ENCODE data around the gene ZNF860. TPM values are rescaled to one million over a fixed set of nuclear protein-coding genes. Genes with fewer than 3 reads are reported as not detected.
"Not testable (repeated sequence)": the region's sequence is repeated elsewhere in the genome, so short reads cannot be mapped to it uniquely, and the experiment has no call there.

ZNF860 gene
- total RNA-seq, 3 donors from 2014 or later: 0.63 to 1.0 (median 0.70) TPM

DNA sequence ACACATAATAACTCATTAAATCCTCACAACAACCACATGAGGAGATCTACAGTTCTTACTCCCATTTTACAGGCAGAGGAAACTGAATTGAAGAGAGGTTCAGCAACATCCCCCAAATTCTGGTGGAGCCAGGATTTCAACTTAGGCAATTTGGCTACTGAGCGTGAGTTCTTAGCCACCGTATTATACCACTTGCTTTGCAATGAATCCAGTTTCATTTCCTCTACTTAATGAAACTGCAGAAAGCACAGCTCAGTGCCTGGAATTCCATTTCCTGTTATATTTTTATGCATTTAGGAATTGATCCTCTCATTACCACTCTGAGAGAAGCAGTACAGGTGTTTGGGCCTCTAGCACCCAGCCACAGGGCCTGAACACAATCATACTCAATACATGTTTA, 4.3 kb downstream of the ZNF860 start:
- TF ChIP-seq, protein P1, sequence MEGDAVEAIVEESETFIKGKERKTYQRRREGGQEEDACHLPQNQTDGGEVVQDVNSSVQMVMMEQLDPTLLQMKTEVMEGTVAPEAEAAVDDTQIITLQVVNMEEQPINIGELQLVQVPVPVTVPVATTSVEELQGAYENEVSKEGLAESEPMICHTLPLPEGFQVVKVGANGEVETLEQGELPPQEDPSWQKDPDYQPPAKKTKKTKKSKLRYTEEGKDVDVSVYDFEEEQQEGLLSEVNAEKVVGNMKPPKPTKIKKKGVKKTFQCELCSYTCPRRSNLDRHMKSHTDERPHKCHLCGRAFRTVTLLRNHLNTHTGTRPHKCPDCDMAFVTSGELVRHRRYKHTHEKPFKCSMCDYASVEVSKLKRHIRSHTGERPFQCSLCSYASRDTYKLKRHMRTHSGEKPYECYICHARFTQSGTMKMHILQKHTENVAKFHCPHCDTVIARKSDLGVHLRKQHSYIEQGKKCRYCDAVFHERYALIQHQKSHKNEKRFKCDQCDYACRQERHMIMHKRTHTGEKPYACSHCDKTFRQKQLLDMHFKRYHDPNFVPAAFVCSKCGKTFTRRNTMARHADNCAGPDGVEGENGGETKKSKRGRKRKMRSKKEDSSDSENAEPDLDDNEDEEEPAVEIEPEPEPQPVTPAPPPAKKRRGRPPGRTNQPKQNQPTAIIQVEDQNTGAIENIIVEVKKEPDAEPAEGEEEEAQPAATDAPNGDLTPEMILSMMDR (IDR thresholded peaks at IDR 0.05): no peak
- Histone ChIP-seq H3K36me3 (ENCODE audit: low read depth) (no peaks in the 10 kb centered on the region), H3K4me1 (ENCODE audit: low read depth) (no peaks in the 10 kb centered on the region), H3K4me3 (no peak overlapping the region), H3K9me3 (peaks cover 11% of the 10 kb centered on the region)
- DNase-seq (no peak), ATAC-seq (no peak)
- intact Hi-C loops (cut with DNase I, micrococcal nuclease): no loop called here

DNA sequence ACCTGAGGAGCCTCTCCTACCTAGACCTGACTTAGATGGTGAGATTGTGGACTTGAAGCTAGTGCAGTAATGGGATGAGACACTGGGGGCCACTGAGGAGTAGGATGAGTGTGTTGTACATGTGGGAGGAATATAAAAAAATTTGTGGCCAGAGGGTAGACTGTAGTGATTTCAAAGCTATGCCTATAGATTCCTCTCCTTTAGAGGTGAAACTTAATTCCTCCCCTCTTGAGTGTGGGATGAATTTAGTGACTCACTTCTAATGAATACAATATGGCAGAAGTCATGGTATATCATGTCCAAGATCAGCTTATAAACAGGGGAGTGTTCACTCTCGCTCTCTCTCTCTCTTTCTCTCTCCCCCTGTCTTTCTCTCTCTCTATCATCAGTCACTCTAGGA, 6.7 kb downstream of the ZNF860 start:
- intact Hi-C loops (cut with DNase I, micrococcal nuclease): no loop called here
- DNase-seq: no peak
- H3K4me1 ChIP-seq (ENCODE audit: low read depth): no peaks in the 10 kb centered on the region
- ATAC-seq: no peak
- H3K36me3 ChIP-seq (ENCODE audit: low read depth): no peaks in the 10 kb centered on the region
- TF ChIP-seq, protein P1 (IDR thresholded peaks at IDR 0.05): no peak
- H3K4me3 ChIP-seq: no peak overlapping the region
- peaks cover 16% of the 10 kb centered on the region for H3K9me3 ChIP-seq

DNA sequence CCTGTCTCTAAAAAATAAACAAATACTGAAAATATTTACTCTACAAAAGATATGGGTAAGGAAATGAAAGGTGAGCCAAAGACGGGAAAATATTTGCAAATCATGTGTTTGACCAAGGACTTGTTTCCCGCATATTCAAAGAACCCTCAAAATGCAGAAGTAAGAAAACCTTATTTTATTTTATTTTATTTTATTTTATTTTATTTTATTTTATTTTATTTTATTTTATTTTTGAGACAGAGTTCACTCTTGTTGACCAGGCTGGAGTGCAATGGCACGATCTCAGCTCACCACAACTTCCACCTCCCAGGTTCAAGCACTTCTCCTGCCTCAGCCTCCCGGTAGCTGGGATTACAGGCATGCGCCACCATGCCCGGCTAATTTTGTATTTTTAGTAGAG, 11.4 kb downstream of the ZNF860 start:
- H3K36me3 ChIP-seq (ENCODE audit: low read depth); ATAC-seq; intact Hi-C loops (cut with DNase I, micrococcal nuclease); DNase-seq; H3K4me3 ChIP-seq; H3K4me1 ChIP-seq (ENCODE audit: low read depth): not testable (repeated sequence)
- peaks cover 16% of the 10 kb centered on the region for H3K9me3 ChIP-seq

DNA sequence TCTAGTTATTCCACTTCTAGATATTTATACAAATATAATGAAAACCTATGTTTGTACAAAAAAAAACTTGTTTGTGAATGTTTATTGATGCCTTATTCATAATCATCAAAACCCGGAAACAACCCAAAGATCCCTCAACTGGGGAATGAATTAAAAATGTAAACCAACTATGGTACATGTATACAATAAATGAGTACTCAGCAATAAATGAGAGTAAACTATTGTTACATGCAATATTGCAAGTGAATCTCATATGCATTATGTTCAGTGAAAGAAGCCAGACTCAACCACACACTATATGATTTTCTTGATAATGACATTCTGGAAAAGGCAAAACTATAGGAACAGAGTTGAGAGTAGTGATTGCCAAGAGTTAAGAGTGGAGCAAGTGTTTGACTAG, 12.3 kb downstream of the ZNF860 start:
- ATAC-seq (no peak), DNase-seq (no peak)
- intact Hi-C loops (cut with DNase I, micrococcal nuclease): no loop called here
- TF ChIP-seq, protein P1 (IDR thresholded peaks at IDR 0.05): no peak
- no peaks in the 10 kb centered on the region for H3K36me3 ChIP-seq (ENCODE audit: low read depth)
- no peak overlapping the region for H3K4me3 ChIP-seq
- no peaks in the 10 kb centered on the region for H3K4me1 ChIP-seq (ENCODE audit: low read depth)
- peaks cover 16% of the 10 kb centered on the region for H3K9me3 ChIP-seq

DNA sequence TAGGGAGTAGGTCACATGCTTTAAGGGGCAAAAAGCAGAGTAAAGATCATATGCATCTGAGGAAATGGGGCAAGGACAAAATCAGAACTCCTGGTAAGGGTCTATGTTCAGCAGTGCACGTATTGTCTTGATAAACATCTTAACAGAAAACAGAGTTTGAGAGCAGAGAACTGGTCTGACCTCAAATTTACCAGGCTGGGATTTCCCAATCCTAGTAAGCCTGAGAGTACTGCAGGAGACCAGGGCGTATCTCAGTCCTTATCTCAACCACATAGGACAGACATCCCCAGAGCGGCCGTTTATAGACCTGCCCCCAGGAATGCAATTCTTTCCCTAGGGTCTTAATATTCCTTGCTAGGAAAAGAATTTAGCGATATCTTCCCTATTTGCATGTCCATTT, 13.5 kb downstream of the ZNF860 start:
- H3K36me3 ChIP-seq (ENCODE audit: low read depth); intact Hi-C loops (cut with DNase I, micrococcal nuclease); H3K4me3 ChIP-seq; H3K4me1 ChIP-seq (ENCODE audit: low read depth); DNase-seq; ATAC-seq: not testable (repeated sequence)
- peaks cover 13% of the 10 kb centered on the region for H3K9me3 ChIP-seq

DNA sequence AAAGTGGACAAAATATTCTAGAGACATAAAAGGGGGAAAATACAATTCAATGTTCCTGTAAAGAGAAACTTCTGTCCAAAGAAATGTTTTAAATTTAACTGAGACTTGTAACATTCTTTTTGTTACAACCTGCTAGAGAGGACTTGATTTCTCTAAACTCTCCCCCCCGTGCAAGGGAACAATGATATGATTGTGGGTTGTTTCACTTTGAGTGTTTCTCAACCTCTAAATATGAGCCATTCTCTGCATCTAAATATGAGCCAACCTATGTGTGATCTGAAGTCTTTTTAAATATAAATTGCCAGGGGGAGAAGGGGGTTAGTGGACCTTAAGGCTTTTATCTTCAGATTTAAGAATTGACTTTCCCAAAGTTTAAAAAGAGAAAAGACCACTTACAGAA, 14.6 kb downstream of the ZNF860 start:
- TF ChIP-seq, protein P1 (IDR thresholded peaks at IDR 0.05): no peak
- Histone ChIP-seq H3K9me3 (peaks cover 2% of the 10 kb centered on the region), H3K36me3 (ENCODE audit: low read depth) (no peaks in the 10 kb centered on the region), H3K4me3 (no peak overlapping the region), H3K4me1 (ENCODE audit: low read depth) (no peaks in the 10 kb centered on the region)
- intact Hi-C loops (cut with DNase I, micrococcal nuclease): no loop called here
- ATAC-seq (no peak), DNase-seq (no peak)

DNA sequence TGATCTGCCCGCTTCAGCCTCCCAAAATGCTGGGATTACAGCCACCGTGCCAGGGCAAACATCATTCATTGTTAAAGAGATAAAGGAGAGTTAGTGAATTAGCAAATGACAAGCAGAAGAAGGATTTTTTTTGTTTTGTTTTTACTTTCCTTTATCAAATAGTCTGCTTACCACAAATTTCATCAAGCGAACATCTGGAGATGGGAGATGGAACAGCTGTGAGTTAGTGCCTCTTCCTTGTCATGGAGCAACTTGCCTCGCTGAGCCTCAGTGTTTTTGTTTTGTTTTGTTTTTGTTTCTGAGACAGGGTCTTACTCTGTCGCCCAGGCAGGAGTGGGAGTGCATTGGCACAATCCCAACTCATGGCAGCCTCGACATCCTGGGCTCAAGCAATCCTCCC, 15.9 kb downstream of the ZNF860 start:
- ATAC-seq (no peak), DNase-seq (no peak)
- Histone ChIP-seq H3K9me3 (no peaks in the 10 kb centered on the region), H3K36me3 (ENCODE audit: low read depth) (no peaks in the 10 kb centered on the region), H3K4me1 (ENCODE audit: low read depth) (no peaks in the 10 kb centered on the region), H3K4me3 (no peak overlapping the region)
- intact Hi-C loops (cut with DNase I, micrococcal nuclease): no loop called here
- TF ChIP-seq, protein P1 (IDR thresholded peaks at IDR 0.05): no peak
